A172 (cell line): Measurements from ENCODE around the gene SYT6. TPM values are rescaled to one million over a fixed set of nuclear protein-coding genes. Genes with fewer than 3 reads are reported as not detected.

Experiments used
- DNase-seq: peaks from one replicate; pipeline ENCODE4 v3.0.0-alpha.2; 2015; ENCODE audit warnings: low spot score
- total RNA-seq: library from RNA; depleted of rRNA; stranded (reverse); fragments of >200 nt; shearing (Covaris generic); gene quantifications from 2 replicates; pipeline ENCODE4 v1.2.3, GENCODE V29; 2014

SYT6 gene
- total RNA-seq, 1 experiment from 2014 or later = not detected

- no peak for DNase-seq
Measured at GRCh38 chr1:114118351-114118990, 35.2 kb downstream of the SYT6 start.

DNA sequence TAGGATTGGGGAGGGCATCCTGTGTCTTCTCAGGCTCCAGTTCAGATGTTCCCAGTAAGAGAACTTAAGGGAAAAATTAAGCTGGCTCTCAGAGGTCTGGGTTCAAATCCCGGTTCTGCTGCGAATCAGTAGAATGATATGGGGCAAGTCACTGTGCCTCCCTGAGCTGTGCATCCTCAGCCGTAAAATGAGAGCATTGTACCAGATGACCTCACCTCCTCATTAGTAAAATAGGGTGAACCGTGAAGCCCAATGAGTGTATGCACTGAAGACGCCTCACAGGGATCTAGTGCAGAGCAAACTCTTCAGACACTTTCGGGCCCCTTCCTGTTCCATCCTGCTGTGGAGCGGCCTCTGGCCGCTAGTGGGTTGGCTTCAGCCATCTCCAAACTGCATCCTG is 36.0 kb downstream of the SYT6 start:
- DNase-seq = no peak

GRCh38 chr1:114116086-114116485 is 37.6 kb downstream of the SYT6 start:
- no peak for DNase-seq

DNA sequence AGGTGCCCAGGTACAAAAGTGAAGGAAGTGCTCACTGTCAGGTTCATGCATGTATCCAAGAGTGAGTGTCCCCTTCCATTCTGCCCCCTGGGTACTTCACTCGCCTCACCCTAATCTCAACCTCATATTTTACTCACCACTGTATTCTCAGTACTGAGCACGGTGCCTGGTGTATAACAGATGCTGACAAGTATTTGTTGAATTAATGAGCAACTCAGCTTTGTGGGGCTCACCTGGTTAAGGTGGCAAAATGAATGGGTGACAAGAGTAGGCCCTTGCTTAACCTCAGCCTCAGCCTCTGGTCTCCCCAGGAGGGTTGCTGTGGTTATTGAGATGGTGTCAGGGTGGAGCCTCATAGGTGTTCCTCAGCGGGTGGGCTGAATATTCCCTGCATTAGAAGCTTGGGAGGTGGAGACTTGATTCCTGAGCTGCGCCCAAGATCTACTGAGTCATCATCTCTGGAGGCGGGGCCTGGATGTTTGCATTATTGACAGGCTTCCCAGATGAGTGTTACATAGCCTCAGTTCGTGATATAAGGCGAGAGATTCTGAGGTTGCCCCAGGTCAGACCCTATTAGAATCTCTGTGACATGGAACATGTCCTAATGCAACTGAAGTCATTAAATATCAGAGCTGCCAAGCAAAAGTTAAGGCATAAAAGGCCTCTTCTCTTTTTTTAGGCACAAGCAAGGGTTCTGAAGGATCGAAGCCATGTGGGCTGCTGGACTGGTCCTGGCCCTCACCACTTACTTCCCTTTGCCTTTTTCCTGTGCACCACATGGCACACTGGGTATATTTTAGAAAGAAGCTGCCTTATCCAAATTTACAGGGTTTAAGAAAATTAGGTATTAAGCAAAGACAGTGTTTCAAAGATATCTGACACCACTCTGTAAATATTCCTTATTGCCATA is 39.2 kb downstream of the SYT6 start:
- DNase-seq = peak; percentile 62

GRCh38 chr1:114113411-114114184 is 40.1 kb downstream of the SYT6 start:
- DNase-seq = no peak

DNA sequence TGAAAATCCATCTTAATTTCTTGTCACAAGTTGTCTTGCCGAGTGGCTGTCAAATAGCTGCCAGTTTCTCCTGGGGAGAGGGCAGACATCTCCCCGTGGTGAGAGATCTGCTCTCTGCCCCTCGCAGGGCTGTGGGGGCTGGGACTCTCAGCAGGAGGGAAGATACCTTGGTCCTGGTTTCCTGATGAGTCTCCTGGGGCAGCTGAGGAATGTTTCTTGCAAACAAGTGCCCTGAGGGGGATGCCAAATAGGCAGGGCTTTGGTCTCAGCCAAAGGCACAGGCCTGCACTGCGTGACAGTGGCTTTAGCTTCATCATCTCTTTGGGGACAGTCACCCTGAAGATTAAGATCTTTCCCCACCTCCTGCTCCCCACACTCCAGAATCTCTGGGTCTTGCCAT is 40.9 kb downstream of the SYT6 start:
- DNase-seq = no peak

GRCh38 chr1:114111731-114112641 is 41.7 kb downstream of the SYT6 start:
- DNase-seq = no peak

DNA sequence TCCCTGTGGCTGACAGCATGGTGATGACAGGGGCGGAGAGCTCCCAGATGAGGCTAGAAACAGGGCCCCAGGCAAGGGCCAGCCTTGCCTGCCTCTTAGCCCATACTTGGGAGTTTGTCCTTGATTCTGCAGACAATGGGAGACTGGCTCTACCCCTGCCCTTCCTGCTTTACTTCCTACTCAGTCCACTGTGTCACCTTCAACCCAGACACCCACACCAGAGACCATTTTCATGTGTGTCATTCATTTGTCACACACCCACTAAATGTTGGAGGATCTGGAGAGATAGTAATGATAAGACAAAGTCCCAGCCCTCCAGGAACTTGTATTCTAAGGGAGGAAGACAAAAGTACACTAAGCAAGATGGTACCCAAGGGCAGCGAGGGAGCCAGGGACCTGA is 43.7 kb downstream of the SYT6 start:
- DNase-seq = no peak

DNA sequence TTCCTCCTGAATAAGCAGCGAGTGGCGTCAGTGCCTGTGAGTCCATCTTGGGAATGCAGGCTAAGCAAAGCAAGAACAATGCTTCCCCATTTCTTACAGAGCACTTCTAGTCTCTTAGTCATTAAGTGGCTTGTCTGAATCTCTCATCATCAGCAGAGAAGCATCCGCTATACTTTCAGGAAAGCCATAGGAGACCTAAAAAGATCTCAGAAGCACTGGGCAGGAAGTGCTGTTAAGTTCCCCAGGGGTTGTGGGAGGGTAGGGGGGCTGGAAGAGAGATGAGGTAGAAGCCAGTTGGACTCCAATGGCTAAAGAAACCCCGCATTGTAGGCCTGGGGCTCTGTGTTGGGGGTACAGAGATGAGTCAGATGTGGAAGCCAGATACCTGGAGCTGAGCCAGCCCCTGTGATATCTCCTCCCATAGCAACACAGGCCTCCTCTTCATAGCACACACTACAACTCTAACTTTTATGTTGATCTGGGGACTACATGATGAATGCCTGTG is 44.9 kb downstream of the SYT6 start:
- no peak for DNase-seq

DNA sequence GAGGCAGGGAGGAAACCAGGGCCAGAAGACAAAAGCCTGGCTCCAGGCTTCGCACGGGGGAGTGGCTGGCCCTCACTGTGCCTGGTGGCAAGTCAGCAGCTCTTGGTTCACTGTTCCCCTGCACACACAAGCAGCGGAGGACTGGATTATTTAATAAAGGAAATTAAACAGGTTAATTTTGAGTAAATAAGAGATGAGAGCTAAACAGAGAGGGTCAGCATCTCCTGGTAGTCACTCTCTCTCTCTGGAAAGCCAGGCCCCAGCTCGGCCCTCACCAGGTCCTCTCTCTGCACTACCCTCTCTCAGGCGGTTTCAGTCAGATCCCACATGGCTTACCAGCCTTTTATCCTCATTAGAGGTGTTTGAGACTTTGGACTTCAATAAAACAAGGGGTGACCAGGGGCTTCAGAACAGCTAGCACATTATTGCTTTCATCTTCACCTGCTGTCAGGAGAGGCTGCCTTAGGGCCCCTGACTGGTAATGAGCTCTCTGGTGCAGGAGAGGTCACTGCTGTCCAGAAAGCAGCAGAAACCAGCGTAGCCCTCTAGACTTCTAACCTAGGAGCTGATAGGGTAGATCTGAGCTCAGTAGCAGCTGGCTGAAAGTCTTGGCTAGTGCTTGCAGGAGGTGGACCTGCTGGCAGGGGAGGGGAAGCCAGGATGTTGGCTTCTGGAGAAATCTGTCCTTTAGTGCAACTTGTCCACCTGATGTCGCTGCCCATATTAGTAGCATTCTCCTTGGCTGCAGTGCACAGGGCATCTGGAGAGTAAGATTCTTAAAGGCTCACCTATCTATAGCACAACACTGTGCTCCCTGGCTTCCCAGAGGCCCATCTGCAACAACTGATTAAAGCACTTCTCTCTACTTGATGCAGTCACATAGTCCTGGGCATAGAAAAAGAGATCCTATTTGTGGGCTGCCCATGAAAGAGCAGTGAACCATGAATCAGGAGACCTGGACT is 45.9 kb downstream of the SYT6 start:
- no peak for DNase-seq

DNA sequence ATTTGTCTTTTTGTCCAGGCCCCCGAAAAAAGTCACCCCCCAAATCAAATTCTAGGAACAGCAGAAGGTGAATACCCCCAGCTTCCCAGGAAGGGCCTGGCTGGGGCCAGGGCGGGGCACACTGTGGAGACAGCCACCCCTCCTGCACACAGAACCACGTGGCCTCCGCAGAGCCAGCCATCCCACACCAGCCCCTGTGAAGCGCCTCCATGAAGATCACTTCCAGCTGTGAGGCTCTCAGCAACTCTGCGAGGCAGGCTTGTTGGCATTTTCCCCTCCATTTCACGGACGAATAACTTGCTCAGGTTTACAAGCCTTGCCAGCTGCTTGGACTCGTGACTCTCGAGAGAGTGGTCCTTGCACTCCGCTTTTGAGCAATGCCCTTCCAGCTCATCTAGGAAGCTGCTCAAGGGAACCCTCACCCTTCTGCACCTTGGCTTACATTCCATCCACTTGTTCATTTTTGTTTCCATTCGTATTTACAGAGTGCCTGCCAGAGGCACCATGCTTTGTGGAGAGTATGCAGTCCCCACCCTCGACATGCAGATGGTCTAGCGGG is 48.2 kb downstream of the SYT6 start:
- no peak for DNase-seq

GRCh38 chr1:114104949-114105348 is 48.7 kb downstream of the SYT6 start:
- DNase-seq = no peak

DNA sequence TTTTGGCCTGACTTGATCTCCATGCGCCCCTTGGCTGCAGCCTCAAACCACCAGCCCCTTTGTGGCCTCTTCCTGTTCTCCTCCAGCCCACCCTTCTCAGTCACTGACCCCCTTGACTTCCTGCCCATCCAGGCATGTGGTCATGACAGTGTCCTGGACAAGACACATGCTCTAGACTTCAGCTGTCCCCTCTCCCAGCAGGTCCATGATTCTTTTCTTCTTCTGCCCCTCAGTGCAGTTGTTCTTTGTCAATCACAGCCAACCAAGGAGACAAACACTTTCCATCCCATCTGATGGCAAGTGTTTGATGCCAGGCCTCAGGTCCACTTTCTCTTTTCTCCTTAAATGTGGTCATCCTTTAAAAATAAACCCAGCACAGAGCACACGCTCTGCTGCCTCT is 49.7 kb downstream of the SYT6 start:
- no peak for DNase-seq

DNA sequence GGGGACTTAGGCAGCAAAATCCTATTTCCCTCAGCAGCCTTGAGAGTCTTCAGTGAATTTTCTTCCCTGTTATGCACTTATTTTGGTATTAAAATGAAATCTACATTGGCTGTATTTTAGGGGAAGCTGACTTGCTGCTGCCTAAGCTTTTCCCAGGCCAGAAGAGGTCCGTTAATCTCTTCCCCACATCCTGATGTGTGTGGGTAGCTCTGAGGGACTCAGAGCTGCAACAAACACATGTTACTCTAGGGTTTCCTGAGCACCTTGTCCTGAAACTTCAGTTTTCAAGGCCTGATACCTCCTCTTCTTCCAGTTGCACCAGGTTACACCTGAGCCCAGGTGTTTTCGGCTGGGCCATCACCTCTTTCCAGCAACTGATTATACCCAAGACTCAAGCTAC is 51.5 kb downstream of the SYT6 start:
- no peak for DNase-seq

DNA sequence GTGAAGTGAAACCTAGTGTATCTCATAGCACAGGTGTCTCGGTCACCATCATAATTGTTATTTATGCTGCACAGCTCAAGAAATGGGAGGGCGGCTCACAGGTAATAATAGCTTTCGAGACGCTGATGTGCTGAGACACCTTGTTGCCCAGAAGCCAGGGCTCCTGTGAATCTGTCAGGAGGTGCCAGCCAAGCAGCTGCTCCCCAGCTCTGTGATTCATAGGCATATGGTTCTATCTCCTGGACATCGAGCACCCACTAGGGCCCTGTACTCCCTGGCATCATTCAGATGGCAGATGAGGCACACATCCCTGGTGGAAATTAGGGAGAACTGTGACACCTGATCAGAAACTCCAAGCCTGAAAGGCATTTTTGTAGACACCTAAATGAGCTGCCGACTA is 53.5 kb downstream of the SYT6 start:
- DNase-seq = no peak

GRCh38 chr1:114099268-114099667 is 54.4 kb downstream of the SYT6 start:
- DNase-seq = no peak

DNA sequence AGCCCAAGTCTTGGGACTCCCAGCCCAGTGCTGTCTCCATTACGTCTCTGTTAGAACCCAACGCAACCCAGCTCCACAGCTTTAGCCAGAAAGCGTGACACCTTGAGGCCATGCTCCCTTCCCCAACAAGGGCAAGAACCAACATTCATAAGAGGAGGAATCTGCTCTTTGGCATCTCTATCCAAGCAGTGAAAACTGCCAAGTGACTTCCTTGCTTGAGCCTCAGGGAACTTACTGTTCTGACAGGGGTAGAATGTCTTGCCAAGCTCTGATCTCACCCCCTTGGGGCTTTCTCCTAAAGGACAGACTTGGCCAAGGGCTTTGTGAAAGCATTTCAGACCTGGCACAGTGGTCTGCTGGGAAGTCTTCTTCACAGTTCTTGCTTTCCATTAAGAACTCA is 56.6 kb downstream of the SYT6 start:
- no peak for DNase-seq

DNA sequence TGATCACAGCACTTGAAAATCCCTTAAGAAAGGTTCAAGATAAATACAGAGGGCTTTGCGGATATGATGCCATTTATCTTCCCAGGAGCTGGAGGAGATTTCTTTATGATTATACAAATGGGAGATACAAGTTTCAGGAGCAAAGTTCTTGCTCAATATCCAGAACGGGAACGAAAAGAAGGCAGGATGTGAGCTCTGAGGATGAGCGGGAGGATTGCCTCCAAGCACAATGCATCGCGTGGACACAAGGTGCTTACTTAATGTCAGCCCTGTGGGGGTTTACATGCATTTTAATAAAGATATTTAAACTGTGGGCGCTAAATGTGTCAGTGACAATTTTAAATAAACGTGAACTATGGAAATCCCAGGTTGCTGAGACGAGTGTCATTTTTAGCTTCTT is 59.0 kb downstream of the SYT6 start:
- DNase-seq = no peak

DNA sequence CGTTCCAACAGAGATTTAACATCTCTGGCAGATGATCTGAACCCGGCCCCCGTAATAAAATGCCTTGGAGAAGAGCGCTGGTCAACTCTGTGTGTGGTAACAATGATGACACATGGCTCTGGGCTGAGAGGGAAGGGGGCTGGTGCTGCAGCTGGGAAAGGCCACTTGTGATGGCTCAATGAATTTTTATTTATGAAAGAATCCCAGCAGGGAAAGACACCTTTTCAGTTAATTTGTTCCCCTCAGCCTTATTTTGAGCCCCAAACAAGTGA is 59.4 kb downstream of the SYT6 start:
- DNase-seq = peak; percentile 24
